ENCODE data around the gene BHLHE40. TPM values are rescaled to one million over a fixed set of nuclear protein-coding genes. Genes with fewer than 3 reads are reported as not detected.

Gene BHLHE40
- total and polyA plus RNA-seq, 2 donors (not counting 3 experiments of a cell fraction or from before 2014, with no cell fraction given), result 40.3 to 57.9 TPM

- no TSS peak for BruUV-seq (replicated peaks)
- H2AFZ ChIP-seq (ENCODE audit: low read depth, low read length), result no peak overlapping the region
- H3K9ac ChIP-seq (replicated peaks; ENCODE audit: extremely low read depth, insufficient read depth, low read length), result no peak overlapping the region
- CTCF ChIA-PET, result interaction anchor here (0.8 to 10.7 kb wide), 5 partner anchors 11 to 319 kb away, joined by 3 to 327 read pairs (median 10); partner anchors contain the start of gene BHLHE40
- no peak for DNase-seq (ENCODE audit: low read depth, low spot score)
- no peaks in the 10 kb centered on the region for H3K9me3 ChIP-seq (replicated peaks; ENCODE audit: control insufficient read depth, insufficient read depth, low read length)
- no peak overlapping the region for H3K4me3 ChIP-seq (replicated peaks in 1 of 3; ENCODE audit: insufficient read depth in 1 of 3, low read depth in 1 of 3, low read length in 3 of 3)
- no peaks in the 10 kb centered on the region for H3K79me2 ChIP-seq (ENCODE audit: control insufficient read depth, insufficient read depth, low read length)
- no peaks in the 10 kb centered on the region for H3K9me1 ChIP-seq (replicated peaks; ENCODE audit: control insufficient read depth, extremely low read depth, insufficient read depth, low read length)
- no peaks in the 10 kb centered on the region for H4K20me1 ChIP-seq (replicated peaks; ENCODE audit: control insufficient read depth, extremely low read depth, insufficient read depth, low read length)
- H3K4me2 ChIP-seq (ENCODE audit: insufficient read depth, low read length), result no peak overlapping the region
- intact Hi-C loops (cut with micrococcal nuclease), result no loop called here
- no peak for FAIRE-seq
- dilution Hi-C loops (cut with MboI; ENCODE audit: extremely low pct_ligation_motif_present, low sequenced_read_pairs), result no loop called here
- H3K4me1 ChIP-seq (ENCODE audit: control insufficient read depth, extremely low read depth, insufficient read depth, low read length), result peaks cover 4% of the 10 kb centered on the region
- POLR2A ChIA-PET, result no interaction called here
- no peaks in the 10 kb centered on the region for H3K27me3 ChIP-seq (ENCODE audit: control insufficient read depth in 2 of 2, insufficient read depth in 2 of 2, low read length in 2 of 2)
- no peak overlapping the region for H3K27ac ChIP-seq (ENCODE audit: insufficient read depth, low read depth, low read length)
- no peak for TF ChIP-seq CTCF (IDR thresholded peaks at IDR 0.05; ENCODE audit: extremely low read depth in 1 of 2, insufficient read depth in 1 of 2, low read depth in 1 of 2, low read length in 2 of 2)
- TF ChIP-seq POLR2A (IDR thresholded peaks at IDR 0.05; ENCODE audit: low read depth, low read length), result no peak
- no peak for TF ChIP-seq MAX (IDR thresholded peaks at IDR 0.05; ENCODE audit: insufficient read depth, insufficient read length)
- no peak for TF ChIP-seq POLR2AphosphoS5 (IDR thresholded peaks at IDR 0.05; ENCODE audit: insufficient read depth, low read depth, low read length)
- no peak for TF ChIP-seq FOS (IDR thresholded peaks at IDR 0.05; ENCODE audit: borderline replicate concordance, insufficient read depth, low read length)
- TF ChIP-seq MYC (IDR thresholded peaks at IDR 0.05; ENCODE audit: low read depth, low read length), result no peak
- TF ChIP-seq GATA2 (IDR thresholded peaks at IDR 0.05; ENCODE audit: insufficient read depth, insufficient read length, low read depth, low read length), result no peak
- no peak for TF ChIP-seq EZH2 (IDR thresholded peaks at IDR 0.05; ENCODE audit: borderline replicate concordance, low read depth, low read length, severe bottlenecking)
- no peak for TF ChIP-seq JUN (IDR thresholded peaks at IDR 0.05; ENCODE audit: borderline replicate concordance, insufficient read depth, insufficient read length, low read depth)
- H3K36me3 ChIP-seq (ENCODE audit: control insufficient read depth in 2 of 2, extremely low read depth in 1 of 2, insufficient read depth in 2 of 2, low read length in 2 of 2), result no peaks in the 10 kb centered on the region
Measured at GRCh38 chr3:5030152-5030551, 50.9 kb downstream of the BHLHE40 start.
